Measurements from ENCODE around the gene RELA.
"Not testable (repeated sequence)": the region's sequence is repeated elsewhere in the genome, so short reads cannot be mapped to it uniquely, and the experiment has no call there.

RELA gene

GRCh38 chr11:65662799-65663638 lies at the start of gene RELA:
Gene RELA, minus strand, starts transcription at chr11:65662916. Its CDS starts 84 bp downstream, at chr11:65662832.
- DNase-seq: peak; percentile 93

GRCh38 chr11:65711785-65712632 lies 49.3 kb upstream of the RELA start, which contains the start of gene KAT5:
Gene KAT5, plus strand, starts transcription at chr11:65712252. Its CDS starts 16 bp downstream, at chr11:65712268.
- peak; percentile 97 for DNase-seq

- no peak for DNase-seq
Observed at GRCh38 chr11:65710421-65710820, 47.7 kb upstream of the RELA start.

GRCh38 chr11:65709661-65710060 lies 46.9 kb upstream of the RELA start:
- no peak for DNase-seq

- DNase-seq: no peak
Observed at GRCh38 chr11:65708451-65708850, 45.7 kb upstream of the RELA start.

GRCh38 chr11:65707002-65707401 lies 44.3 kb upstream of the RELA start:
- not testable (repeated sequence) for DNase-seq

GRCh38 chr11:65706303-65706763 lies 43.6 kb upstream of the RELA start:
- peak; percentile 78 for DNase-seq

- DNase-seq: no peak
Observed at GRCh38 chr11:65703846-65704245, 41.1 kb upstream of the RELA start.

- no peak for DNase-seq
Observed at GRCh38 chr11:65701686-65702085, 39.0 kb upstream of the RELA start.

GRCh38 chr11:65700399-65700798 lies 37.7 kb upstream of the RELA start:
- no peak for DNase-seq

- no peak for DNase-seq
Observed at GRCh38 chr11:65699306-65699705, 36.6 kb upstream of the RELA start.

- DNase-seq: no peak
Observed at GRCh38 chr11:65698205-65698604, 35.5 kb upstream of the RELA start.

- DNase-seq: no peak
Observed at GRCh38 chr11:65696802-65697552, 34.3 kb upstream of the RELA start.

- no peak for DNase-seq
Observed at GRCh38 chr11:65695459-65696241, 32.9 kb upstream of the RELA start.

GRCh38 chr11:65692367-65692766 lies 29.7 kb upstream of the RELA start:
- DNase-seq: no peak

- not testable (repeated sequence) for DNase-seq
Observed at GRCh38 chr11:65691847-65692246, 29.1 kb upstream of the RELA start.

GRCh38 chr11:65685981-65686380 lies 23.3 kb upstream of the RELA start:
- no peak for DNase-seq

GRCh38 chr11:65683480-65683879 lies 20.8 kb upstream of the RELA start:
- not testable (repeated sequence) for DNase-seq

GRCh38 chr11:65680192-65680743 lies 17.6 kb upstream of the RELA start:
- DNase-seq: no peak

- no peak for DNase-seq
Observed at GRCh38 chr11:65672982-65673381, 10.3 kb upstream of the RELA start.

- DNase-seq: no peak
Observed at GRCh38 chr11:65672180-65672860, 9.6 kb upstream of the RELA start.

All from activated naive CD4-positive, alpha-beta T cell treated with anti-CD3 and anti-CD28 coated beads, Interleukin-2, amount 50 U/mL, for 16 hours (primary cell).